Pulmonary artery endothelial cell (primary cell): ENCODE results near the gene PARP6. TPM values are rescaled to one million over a fixed set of nuclear protein-coding genes. Genes with fewer than 3 reads are reported as not detected.

Experiments
- DNase-seq: peaks from one replicate; pipeline ENCODE4 v3.0.0-alpha.2; 2011; ENCODE audit warnings: low read depth, low spot score
- total RNA-seq: library from RNA; depleted of rRNA; stranded (reverse); fragments of >200 nt; gene quantifications from 2 replicates; pipeline ENCODE4 v1.2.3, GENCODE V29; 2014

Gene PARP6
- total RNA-seq, 1 donor from 2014 or later, result 9.3 TPM

GRCh38 chr15:72200395-72201237 is 71.7 kb downstream of the PARP6 start:
- no peak for DNase-seq

- peak; percentile 11 for DNase-seq
Measured at GRCh38 chr15:72199721-72200212, 72.6 kb downstream of the PARP6 start.

GRCh38 chr15:72199205-72199515 is 73.2 kb downstream of the PARP6 start:
- no peak for DNase-seq

GRCh38 chr15:72198356-72199204 is 73.8 kb downstream of the PARP6 start:
- no peak for DNase-seq

- no peak for DNase-seq
Measured at GRCh38 chr15:72197460-72198355, 74.6 kb downstream of the PARP6 start, which contains the start of gene GRAMD2A. Gene GRAMD2A, minus strand, starts transcription at chr15:72197787.

GRCh38 chr15:72197041-72197459 is 75.3 kb downstream of the PARP6 start:
- DNase-seq, result no peak

- no peak for DNase-seq
Measured at GRCh38 chr15:72196409-72197040, 75.8 kb downstream of the PARP6 start.

GRCh38 chr15:72195101-72195511 is 77.2 kb downstream of the PARP6 start:
- no peak for DNase-seq

GRCh38 chr15:72193836-72194396 is 78.4 kb downstream of the PARP6 start:
- DNase-seq, result no peak

- no peak for DNase-seq
Measured at GRCh38 chr15:72192416-72192815, 79.9 kb downstream of the PARP6 start.

Other genes starting within 250 kb of the PARP6 start
- 21.4 and 25.8 TPM in 2 replicates for gene MYO9A, start 154.4 kb downstream of the PARP6 start, total RNA-seq
- gene SENP8, start 154.2 kb downstream of the PARP6 start, total RNA-seq, result 1.3 and 2.2 TPM in 2 replicates
- gene GRAMD2A, start 74.8 kb downstream of the PARP6 start, total RNA-seq, result 0.14 and 0.20 TPM in 2 replicates
- 1,195 and 1,480 TPM in 2 replicates for gene PKM, start 41.4 kb downstream of the PARP6 start, total RNA-seq
- gene CELF6, start 47.6 kb upstream of the PARP6 start, total RNA-seq, result not detected in 2 replicates
- gene HEXA, start 103.5 kb upstream of the PARP6 start, total RNA-seq, result 34.6 and 56.5 TPM in 2 replicates
- gene TMEM202, start 125.8 kb upstream of the PARP6 start, total RNA-seq, result not detected in 2 replicates
- gene ARIH1, start 201.8 kb upstream of the PARP6 start, total RNA-seq, result 46.2 and 57.4 TPM in 2 replicates